ENCODE measurements around the gene ENTREP3. TPM values are rescaled to one million over a fixed set of nuclear protein-coding genes. Genes with fewer than 3 reads are reported as not detected.
"Not testable (repeated sequence)": the region's sequence is repeated elsewhere in the genome, so short reads cannot be mapped to it uniquely, and the experiment has no call there.

ENTREP3 gene
- total and polyA plus RNA-seq, 2 donors from 2014 or later, result 19.8 to 22.8 TPM

DNA sequence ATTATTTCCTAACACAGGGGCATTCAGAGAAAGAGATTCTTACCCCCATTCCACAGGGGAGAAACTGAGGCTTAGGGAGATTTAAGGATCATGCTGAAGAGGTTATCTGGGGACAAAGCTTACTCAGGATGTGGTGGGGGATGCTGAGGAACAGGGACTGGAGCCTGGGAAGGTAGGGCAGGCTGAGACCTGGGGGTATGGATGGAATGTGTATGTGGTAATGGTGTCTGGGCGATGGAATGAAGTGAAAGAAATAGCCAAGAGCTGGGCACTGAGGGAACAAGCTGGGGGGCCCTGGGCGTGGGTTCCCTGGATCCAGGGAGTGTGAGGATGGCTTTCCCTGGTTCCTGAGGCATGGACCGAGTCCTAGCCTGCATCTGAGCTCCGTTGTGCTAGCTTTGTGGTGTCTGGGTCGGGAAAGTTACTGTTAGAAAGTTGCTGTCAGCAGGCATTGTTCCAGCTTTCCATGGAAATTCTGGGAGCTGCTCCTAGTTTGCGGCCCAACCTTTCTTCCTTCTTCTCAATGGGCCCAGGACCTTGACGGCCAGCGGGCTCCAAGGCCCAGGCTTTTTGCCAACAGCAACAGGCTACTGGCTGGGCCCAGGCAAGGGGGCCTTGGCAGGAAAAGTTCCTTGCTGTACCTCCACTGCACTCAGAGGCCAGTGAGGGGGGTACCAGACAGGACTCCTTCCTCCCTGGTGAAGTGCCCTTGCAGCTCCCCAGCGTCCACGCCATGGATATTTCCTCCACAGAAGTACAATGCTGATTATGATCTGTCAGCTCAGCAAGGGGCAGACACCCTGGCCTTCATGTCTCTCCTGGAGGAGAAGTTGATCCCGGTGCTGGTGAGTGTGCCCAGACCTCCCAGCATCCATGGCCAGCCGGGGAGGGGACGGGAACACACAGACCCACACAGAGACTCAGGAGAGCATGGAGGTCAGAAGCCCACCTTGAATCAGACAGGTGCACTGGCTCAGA is 23.0 kb downstream of the ENTREP3 start:
- peak in 2 of 5 donors; percentile 30 to 76 for DNase-seq
- Histone ChIP-seq H3K27ac (ENCODE audit: low read depth in 2 of 2, low read length in 2 of 2) (peak overlapping the region in 1 of 2 donors; percentile 28), H3K36me3 (ENCODE audit: control insufficient read depth in 2 of 3, insufficient read depth in 3 of 3, low read length in 3 of 3) (peaks cover 0 to 11% (median 5%) of the 10 kb centered on the region in 3 donors)
- intact Hi-C loops (cut with DNase I); H3K9ac ChIP-seq (ENCODE audit: low read length in 3 of 3); H3K4me3 ChIP-seq (ENCODE audit: low read length in 3 of 3); H3K9me3 ChIP-seq (ENCODE audit: control insufficient read depth in 2 of 3, insufficient read depth in 1 of 3, low read length in 3 of 3); H3K27me3 ChIP-seq (ENCODE audit: control insufficient read depth, insufficient read depth, low read length); H3K4me1 ChIP-seq (ENCODE audit: control insufficient read depth in 2 of 3, insufficient read depth in 2 of 3, low read depth in 1 of 3, low read length in 3 of 3); FAIRE-seq: not testable (repeated sequence)

- H3K27me3 ChIP-seq (ENCODE audit: control insufficient read depth, insufficient read depth, low read length); H3K9me3 ChIP-seq (ENCODE audit: control insufficient read depth in 2 of 3, insufficient read depth in 1 of 3, low read length in 3 of 3); DNase-seq; H3K4me3 ChIP-seq (ENCODE audit: low read length in 3 of 3); H3K9ac ChIP-seq (ENCODE audit: low read length in 3 of 3); FAIRE-seq; intact Hi-C loops (cut with DNase I); H3K36me3 ChIP-seq (ENCODE audit: control insufficient read depth in 2 of 3, insufficient read depth in 3 of 3, low read length in 3 of 3); H3K27ac ChIP-seq (ENCODE audit: low read depth in 2 of 2, low read length in 2 of 2); H3K4me1 ChIP-seq (ENCODE audit: control insufficient read depth in 2 of 3, insufficient read depth in 2 of 3, low read depth in 1 of 3, low read length in 3 of 3): not testable (repeated sequence)
Measured at GRCh38 chr1:155231302-155231701, 24.0 kb downstream of the ENTREP3 start.

- Histone ChIP-seq H3K4me1 (ENCODE audit: control insufficient read depth in 2 of 3, insufficient read depth in 2 of 3, low read depth in 1 of 3, low read length in 3 of 3) (peaks cover 0 to 12% (median 3%) of the 10 kb centered on the region in 3 donors), H3K9ac (ENCODE audit: low read length in 3 of 3) (peak overlapping the region in 2 of 3 donors; percentile 6 to 76), H3K27ac (ENCODE audit: low read depth in 2 of 2, low read length in 2 of 2) (peak overlapping the region; percentile 26 to 84), H3K27me3 (ENCODE audit: control insufficient read depth, insufficient read depth, low read length) (no peaks in the 10 kb centered on the region), H3K36me3 (ENCODE audit: control insufficient read depth in 2 of 3, insufficient read depth in 3 of 3, low read length in 3 of 3) (no peaks in the 10 kb centered on the region), H3K4me3 (ENCODE audit: low read length in 3 of 3) (peak overlapping the region in 2 of 3 donors; percentile 74 to 88), H3K9me3 (ENCODE audit: control insufficient read depth in 2 of 3, insufficient read depth in 1 of 3, low read length in 3 of 3) (no peaks in the 10 kb centered on the region)
- no peak for TF ChIP-seq CTCF (IDR thresholded peaks at IDR 0.05; ENCODE audit: borderline replicate concordance, extremely low read depth, insufficient read depth)
- FAIRE-seq (no peak), DNase-seq (no peak)
- intact Hi-C loops (cut with DNase I), result loop anchor here (10.0 kb wide), 1 partner anchor 53 kb away; the partner anchor contains the start of genes KRTCAP2 and TRIM46
Measured at GRCh38 chr1:155228096-155228427, 27.2 kb downstream of the ENTREP3 start.

GRCh38 chr1:155227261-155228095 is 27.8 kb downstream of the ENTREP3 start:
- peak overlapping the region; percentile 69 to 88 (median 80) for H3K4me3 ChIP-seq (ENCODE audit: low read length in 3 of 3)
- no peaks in the 10 kb centered on the region for H3K36me3 ChIP-seq (ENCODE audit: control insufficient read depth in 2 of 3, insufficient read depth in 3 of 3, low read length in 3 of 3)
- FAIRE-seq, result peak; percentile 62
- intact Hi-C loops (cut with DNase I), result loop anchor here (10.0 kb wide), 1 partner anchor 53 kb away; the partner anchor contains the start of genes KRTCAP2 and TRIM46
- DNase-seq, result peak; percentile 99 to 100 (median 99)
- TF ChIP-seq CTCF (IDR thresholded peaks at IDR 0.05; ENCODE audit: borderline replicate concordance, extremely low read depth, insufficient read depth), result no peak
- no peaks in the 10 kb centered on the region for H3K27me3 ChIP-seq (ENCODE audit: control insufficient read depth, insufficient read depth, low read length)
- H3K9me3 ChIP-seq (ENCODE audit: control insufficient read depth in 2 of 3, insufficient read depth in 1 of 3, low read length in 3 of 3), result no peaks in the 10 kb centered on the region
- peak overlapping the region; percentile 82 to 89 for H3K27ac ChIP-seq (ENCODE audit: low read depth in 2 of 2, low read length in 2 of 2)
- peak overlapping the region; percentile 44 to 77 (median 77) for H3K9ac ChIP-seq (ENCODE audit: low read length in 3 of 3)
- H3K4me1 ChIP-seq (ENCODE audit: control insufficient read depth in 2 of 3, insufficient read depth in 2 of 3, low read depth in 1 of 3, low read length in 3 of 3), result peaks cover 0 to 12% (median 3%) of the 10 kb centered on the region in 3 donors

Data from kidney (tissue), 14 donors.